Activated CD4-positive, alpha-beta T cell treated with anti-CD3 and anti-CD28 coated beads, Interleukin-2, Interleukin-6, amounts not matched to agents 100 ng/mL and 50 ng/mL, durations not matched to agents 16 hours and 8 hours (primary cell): Measurements from ENCODE around the gene RBM18.

Source experiments
- DNase-seq: peaks from one replicate; pipeline ENCODE4 v3.0.0-alpha.2; 2020

The RBM18 gene

DNA sequence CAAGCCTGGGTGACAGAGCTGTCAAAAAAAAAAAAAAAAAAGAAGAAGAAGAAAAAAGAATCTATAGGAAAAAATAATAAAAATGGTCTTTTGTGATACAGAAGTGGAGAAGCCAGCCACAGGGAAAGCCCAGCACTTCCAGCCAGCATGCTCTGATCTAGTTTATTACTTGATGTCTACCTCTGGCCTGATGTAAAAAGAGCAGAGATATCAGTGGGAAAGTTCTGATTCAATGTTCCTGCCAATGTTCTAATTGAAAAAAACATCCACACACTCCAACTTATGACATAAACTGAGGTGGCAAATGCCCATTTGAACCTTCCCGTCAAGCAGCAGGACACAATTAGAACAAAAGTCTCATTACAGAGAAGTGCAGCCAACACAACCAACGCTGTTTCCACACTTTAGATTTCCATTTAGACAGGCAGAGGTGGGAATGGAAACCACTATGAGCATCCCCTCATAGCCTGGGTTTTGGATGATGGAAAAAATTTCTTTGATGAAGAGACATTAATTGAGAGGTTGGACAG, 5.7 kb downstream of the RBM18 start:
- no peak for DNase-seq

DNA sequence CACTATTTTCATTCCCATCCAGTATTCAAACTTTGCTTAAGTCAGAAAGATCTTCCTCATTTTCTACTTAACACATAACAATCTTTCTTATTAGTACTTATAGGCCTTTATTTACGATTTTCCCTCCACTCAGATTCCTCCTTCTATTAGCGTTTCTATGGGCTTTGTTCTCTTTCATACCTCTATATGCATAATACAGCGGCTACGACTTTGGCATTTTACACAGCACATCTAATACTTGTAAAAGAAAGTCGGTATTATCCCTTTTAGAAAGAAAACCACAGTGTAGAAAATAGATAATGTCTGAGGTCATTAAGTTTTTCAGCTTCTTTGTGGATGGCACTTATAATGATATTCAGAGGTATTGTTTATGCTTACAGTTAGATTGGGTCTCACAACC, 8.4 kb downstream of the RBM18 start:
- no peak for DNase-seq

DNA sequence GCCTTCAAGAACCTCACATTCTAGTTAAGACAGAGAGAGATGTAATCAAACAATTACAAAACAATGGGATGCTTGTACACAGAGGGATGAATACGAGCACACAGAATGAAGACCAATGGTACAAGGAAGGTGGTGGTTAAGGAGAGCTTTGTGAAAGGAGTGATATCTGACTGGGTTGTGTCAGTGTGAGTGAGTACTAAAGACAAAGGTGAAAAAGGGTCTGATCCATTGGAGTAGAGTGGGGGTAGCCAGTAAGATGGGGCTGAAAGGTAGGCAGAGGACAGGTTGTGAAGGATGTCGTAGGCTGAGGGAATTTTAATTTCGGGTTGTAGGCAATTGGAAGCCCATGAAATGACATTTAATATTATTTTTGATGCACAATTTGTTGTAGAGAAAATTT, 9.9 kb downstream of the RBM18 start:
- no peak for DNase-seq

DNA sequence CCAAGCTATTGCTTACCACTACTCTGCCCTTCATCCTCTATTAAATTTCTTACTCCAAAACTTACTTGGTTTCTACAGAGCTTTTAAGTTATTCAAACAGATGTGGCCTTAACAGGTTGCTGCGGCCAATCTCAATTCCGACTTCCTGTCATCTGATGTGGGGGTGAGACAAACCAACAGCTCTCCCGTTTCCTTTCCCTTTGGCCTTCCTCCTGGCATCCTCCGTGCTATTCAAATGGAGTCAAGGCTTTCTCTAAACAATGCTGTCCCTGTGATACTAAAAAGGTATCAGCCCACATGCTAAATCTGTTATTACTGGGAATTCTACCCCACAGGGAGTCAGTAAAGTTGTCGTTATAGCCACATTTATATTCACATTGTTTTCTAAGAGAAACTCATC, 11.8 kb downstream of the RBM18 start:
- DNase-seq: no peak

- no peak for DNase-seq
Observed at GRCh38 chr9:122251351-122251750, 13.3 kb downstream of the RBM18 start.

- no peak for DNase-seq
Observed at GRCh38 chr9:122248448-122248865, 16.2 kb downstream of the RBM18 start.

- no peak for DNase-seq
Observed at GRCh38 chr9:122246666-122247065, 18.0 kb downstream of the RBM18 start.

- DNase-seq: no peak
Observed at GRCh38 chr9:122244349-122244748, 20.3 kb downstream of the RBM18 start.

DNA sequence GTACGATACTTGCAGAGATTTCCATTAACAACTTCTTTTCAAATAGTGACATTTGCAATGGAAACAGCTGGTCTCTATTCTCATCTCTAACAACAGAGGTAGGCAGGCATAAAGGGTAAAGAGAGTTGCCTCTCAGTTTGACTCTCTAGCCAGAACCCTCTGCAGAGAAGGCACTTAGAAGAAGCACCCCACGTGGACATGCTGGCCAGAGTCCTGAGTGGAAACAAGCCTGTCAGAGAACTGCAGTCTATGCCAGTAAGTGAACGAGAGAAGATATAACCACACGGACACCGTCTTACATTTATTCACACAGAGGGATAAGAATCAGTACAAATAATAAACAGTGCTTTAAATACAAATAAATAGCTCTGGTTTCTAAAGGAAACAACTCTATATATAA, 24.9 kb downstream of the RBM18 start:
- DNase-seq: no peak

DNA sequence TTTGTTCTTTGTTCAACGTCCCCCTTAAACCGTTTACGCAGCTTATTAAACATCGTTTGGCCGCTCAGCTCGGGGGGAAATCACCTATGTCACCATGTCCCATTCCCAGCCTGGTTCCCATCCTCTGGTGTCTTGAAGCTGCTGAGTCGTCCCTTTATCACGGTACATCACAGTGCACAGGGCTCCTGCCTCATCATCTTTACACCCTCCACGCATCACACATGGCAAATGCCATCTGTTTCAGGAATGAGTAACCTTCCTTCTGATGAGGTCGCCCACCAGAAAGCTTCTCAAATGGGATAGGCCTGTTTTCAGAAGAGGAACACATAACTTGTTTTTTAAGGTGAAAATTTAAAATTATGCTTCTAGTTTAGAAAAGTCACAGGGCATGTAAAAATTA, 28.0 kb downstream of the RBM18 start:
- DNase-seq: no peak

DNA sequence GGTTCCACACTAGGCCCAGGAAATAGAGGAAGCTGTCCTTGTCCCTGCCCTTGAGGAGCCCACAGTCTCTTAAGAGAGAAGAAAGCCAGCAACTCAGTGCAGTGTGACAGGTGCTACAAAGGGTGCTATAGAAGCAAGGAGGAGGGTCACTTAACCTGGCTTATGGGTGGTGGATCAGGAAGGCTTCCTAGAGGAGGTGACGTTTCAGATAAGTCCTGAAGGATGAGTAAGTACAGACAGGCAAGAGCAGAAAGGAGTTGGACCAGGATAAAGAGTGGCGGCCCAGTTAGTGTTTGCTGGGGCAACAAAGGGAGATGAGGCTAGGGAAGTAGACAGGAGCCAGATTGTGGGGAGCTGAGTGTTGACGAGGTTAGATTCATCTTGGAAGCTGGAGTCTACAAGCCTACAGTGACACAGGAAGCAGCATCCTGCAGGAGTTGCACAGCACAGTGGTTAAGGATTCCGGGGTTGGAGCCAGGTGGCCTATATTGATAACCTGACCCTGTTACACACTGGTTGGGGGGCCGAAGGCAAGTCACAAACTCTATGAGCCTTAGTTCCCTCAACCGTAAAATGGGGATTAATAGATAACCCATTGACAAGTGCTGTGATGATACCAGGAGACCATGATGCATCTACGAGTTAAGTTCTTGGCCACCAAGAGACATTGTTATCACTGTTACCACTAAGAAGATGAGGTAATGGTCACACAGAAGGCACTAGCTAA, 30.5 kb downstream of the RBM18 start:
- no peak for DNase-seq

GRCh38 chr9:122232796-122233306, 31.8 kb downstream of the RBM18 start:
- no peak for DNase-seq

- no peak for DNase-seq
Observed at GRCh38 chr9:122229485-122229837, 35.2 kb downstream of the RBM18 start.

GRCh38 chr9:122228568-122229484, 35.8 kb downstream of the RBM18 start, which contains the start of gene LHX6:
LHX6 (minus strand) TSS chr9:122228957; CDS start chr9:122228740, 217 bp downstream.
- DNase-seq: no peak

DNA sequence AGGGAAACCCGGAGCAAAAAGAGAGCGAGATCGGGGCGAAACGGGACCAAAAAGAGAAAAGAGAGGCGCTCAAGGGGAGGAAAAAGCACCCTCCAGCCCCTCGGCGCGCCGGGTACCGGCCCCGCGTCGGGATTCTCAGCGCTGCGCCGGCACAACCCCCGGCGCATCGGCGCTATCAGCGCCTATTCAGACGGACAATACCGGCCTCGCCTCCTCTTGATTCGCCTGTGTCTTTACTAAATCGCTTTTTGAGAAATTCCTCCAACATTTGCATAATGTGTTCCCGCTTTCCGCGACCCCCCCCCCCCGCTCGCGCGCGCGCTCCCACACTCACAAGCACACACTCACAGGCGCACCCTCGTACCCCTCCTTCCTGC, 36.5 kb downstream of the RBM18 start:
- no peak for DNase-seq

DNA sequence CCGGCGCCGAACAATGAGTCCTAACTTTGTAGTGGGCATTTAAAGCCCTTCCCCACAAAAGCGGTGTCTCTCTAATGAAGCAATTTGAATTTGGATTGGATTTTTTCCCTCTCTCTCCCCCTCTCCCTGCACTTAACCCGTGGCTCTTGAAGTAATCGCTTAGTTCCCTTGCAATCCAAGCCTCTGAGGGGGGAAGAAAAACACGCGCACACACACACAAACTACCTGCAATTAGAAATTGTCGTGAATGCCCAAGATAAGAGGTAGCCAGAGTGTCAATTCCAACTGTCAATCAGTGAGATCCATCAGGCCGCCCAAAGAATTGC, 37.1 kb downstream of the RBM18 start:
- DNase-seq: no peak

DNA sequence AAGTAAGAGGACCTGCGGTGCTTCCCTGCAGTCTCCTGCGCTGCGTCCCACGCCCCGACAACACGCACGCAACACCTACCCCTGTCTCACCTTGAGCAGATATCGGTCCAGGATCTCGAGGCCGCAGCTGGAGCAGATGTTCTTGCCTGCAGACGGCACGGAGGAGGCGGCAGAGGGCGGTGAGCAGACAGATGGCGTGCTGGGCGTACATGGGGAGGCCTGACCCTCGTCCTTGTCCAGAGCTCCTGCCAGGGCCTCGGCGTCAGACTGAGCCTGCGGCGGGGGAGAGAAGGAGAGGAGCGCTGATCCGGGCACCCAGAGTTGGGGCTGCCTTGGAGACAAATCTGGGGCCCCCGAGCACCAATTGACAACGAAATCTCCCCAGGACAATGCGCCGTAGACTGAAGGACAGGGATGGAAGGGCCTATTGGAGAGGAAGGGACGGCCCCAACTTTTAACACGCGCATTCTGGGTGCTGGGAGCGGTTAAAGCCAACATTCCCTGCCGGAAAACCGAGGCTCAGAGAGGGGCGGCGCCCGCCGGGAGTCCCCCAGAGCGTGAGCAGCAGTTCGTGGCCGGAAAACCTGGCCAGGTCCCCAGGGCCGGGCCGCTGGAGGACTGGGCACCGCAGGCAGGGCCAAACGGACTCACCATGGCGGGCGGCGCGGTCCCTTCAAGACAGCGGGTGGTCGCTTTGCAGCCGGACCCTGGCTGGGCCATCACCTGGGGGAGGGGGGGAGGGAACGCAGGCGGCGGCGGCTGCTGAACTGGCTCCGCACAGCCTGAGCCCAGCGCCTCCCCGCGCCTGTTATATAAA, 37.7 kb downstream of the RBM18 start:
- no peak for DNase-seq

DNA sequence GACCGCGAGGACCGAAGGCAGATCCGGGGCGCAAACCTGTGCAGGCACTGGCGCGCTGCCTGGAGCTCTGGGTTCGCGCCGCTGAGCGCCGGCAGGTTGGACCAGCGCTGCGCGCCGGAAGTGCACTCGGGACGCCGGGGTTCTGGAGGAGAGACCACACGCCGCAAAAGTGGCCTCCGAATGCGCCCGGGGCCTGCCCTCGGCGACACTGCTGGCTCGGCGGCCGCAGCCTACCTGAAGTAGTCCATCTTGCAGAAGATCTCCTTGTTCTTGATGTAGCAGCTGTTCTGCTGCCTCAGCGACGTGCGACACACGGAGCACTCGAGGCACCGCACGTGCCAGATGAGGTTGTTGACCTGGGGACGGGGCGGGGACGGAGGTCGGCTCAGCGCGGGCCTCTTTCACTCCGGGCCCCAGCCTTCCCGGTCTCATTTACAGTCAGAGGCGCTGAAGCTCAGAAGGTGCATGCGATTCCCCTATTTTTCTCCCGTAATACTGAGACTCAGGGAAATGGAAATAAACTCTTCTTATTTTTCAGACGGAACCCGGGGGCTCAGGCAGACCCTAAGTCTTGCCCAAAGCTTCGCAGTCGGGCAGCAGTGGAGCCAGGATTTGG, 38.4 kb downstream of the RBM18 start:
- DNase-seq: no peak

GRCh38 chr9:122225312-122226141, 39.1 kb downstream of the RBM18 start:
- DNase-seq: no peak

DNA sequence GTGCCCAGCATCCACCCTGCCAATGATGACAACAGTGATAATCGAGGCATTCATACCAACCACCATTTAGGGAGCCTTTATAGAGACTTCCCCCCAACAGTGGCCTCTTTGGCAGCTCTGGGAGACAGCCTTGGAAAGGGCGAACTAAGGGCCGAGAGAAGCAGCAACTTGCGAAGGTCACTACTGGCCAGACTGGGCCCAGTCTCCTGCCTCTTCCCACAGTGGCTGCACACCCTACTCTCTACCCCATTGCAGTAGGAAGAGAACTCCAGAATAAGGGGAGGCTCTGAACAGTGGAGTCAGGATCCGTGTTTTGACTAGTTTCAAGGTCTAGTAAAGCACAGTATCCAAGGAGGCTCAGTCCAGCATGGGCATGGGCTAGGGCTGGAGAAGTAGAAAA, 41.2 kb downstream of the RBM18 start:
- DNase-seq: no peak

DNA sequence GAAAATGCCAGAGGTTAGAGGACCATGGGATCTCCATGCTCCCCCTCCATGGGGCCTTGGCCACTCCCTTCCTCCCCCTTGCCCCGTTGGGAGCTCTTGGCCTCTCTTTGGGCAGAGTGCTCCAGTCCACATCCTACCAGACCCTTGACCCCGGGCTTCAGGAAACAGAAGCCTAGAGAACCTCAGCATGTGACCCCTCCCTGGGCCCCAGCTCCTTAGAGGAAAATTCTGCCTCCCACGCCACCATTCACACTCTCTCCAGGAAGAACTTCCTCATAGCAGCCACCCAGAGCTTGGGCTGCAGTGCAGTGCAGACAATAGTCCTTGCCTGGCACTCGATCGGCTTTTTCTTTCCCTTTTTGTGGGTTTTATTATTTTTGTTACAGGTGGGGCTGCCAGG, 41.8 kb downstream of the RBM18 start:
- DNase-seq: no peak
